Gastrocnemius medialis (tissue), 4 donors: ENCODE measurements around the gene CDH23. TPM values are rescaled to one million over a fixed set of nuclear protein-coding genes. Genes with fewer than 3 reads are reported as not detected.

Source experiments
- ATAC-seq, 2 donors: fragments of 150-250 bp; one replicate each; pipeline ENCODE4 v1.9.1; 2016
- DNase-seq, 2 donors: peaks; one replicate each; pipeline ENCODE4 v3.0.0-alpha.2; 2019
- H3K27ac ChIP-seq, 4 donors: fragments of 200-600 bp; sonication (generic); 1 replicate in 1 of 4; 2 replicates in 3 of 4; pipeline ENCODE4 v1.5.1; 2016 to 2018; ENCODE audit warnings: mild to moderate bottlenecking in 2 of 4, moderate library complexity in 1 of 4
- H3K27me3 ChIP-seq, 3 donors: fragments of 200-600 bp; sonication (generic) in 2 of 3; 1 replicate in 1 of 3; 2 replicates in 2 of 3; pipeline versions ENCODE4 v1.5.1 to v1.6.0; 2016 to 2019; ENCODE audit warnings: mild to moderate bottlenecking in 1 of 3, moderate library complexity in 1 of 3
- H3K36me3 ChIP-seq, 2 donors: fragments of 200-600 bp; sonication (generic) in 1 of 2; one replicate each; pipeline ENCODE4 v1.5.1; 2017 to 2018
- H3K4me1 ChIP-seq, 2 donors: fragments of 200-600 bp; sonication (generic) in 1 of 2; one replicate each; pipeline ENCODE4 v1.5.1; 2016 to 2017; ENCODE audit warnings: mild to moderate bottlenecking in 2 of 2
- H3K4me3 ChIP-seq, 4 donors: fragments of 200-600 bp; sonication (generic) in 3 of 4; 1 replicate in 1 of 4; 2 replicates in 3 of 4; pipeline ENCODE4 v1.5.1; 2016 to 2019; ENCODE audit warnings: mild to moderate bottlenecking in 2 of 4
- H3K9me3 ChIP-seq, 3 donors: fragments of 200-600 bp; sonication (generic) in 2 of 3; 1 replicate in 1 of 3; 2 replicates in 2 of 3; pipeline ENCODE4 v1.5.1; 2016 to 2019
- POLR2A ChIP-seq, 2 donors: fragments of 450-650 bp; IDR thresholded peaks; one replicate each; pipeline ENCODE4 v1.6.1; 2017; ENCODE audit warnings: antibody characterized with exemption in 2 of 2, mild to moderate bottlenecking in 2 of 2, moderate library complexity in 2 of 2
- in situ Hi-C, 4 donors: fragments of 200-750 bp; cut with MboI; loops; one replicate each; pipeline versions ENCODE4 v1.15.0 to v1.8.0; 2017; ENCODE audit warnings: low sequenced_read_pairs in 4 of 4
- intact Hi-C: fragments of 100-400 bp; cut with DNase I; formaldehyde crosslinking; loops from one replicate; pipeline ENCODE4 v1.15.1; 2023; ENCODE audit warnings: low total_unique reads
- total RNA-seq, 4 donors: library from RNA; depleted of rRNA; stranded (reverse); fragments of >200 nt; gene quantifications; one replicate each; pipeline versions ENCODE4 v1.1.0 to v1.2.3, GENCODE V29; 2016
- TF ChIP-seq, protein P1 (sequence below), 5 experiments: fragments of 450-650 bp in 3 of 5; fragments of 200-600 bp in 2 of 5; sonication (generic) in 2 of 5; IDR thresholded peaks in 4 of 5; conservative IDR thresholded peaks in 1 of 5; 1 replicate in 4 of 5; 2 replicates in 1 of 5; pipeline ENCODE4 v1.5.1; 2016 to 2019; ENCODE audit warnings: antibody characterized with exemption in 5 of 5, mild to moderate bottlenecking in 3 of 5, moderate library complexity in 3 of 5

Gene CDH23
- total RNA-seq, 4 donors from 2014 or later: 0.53 to 1.8 (median 1.2) TPM

DNA sequence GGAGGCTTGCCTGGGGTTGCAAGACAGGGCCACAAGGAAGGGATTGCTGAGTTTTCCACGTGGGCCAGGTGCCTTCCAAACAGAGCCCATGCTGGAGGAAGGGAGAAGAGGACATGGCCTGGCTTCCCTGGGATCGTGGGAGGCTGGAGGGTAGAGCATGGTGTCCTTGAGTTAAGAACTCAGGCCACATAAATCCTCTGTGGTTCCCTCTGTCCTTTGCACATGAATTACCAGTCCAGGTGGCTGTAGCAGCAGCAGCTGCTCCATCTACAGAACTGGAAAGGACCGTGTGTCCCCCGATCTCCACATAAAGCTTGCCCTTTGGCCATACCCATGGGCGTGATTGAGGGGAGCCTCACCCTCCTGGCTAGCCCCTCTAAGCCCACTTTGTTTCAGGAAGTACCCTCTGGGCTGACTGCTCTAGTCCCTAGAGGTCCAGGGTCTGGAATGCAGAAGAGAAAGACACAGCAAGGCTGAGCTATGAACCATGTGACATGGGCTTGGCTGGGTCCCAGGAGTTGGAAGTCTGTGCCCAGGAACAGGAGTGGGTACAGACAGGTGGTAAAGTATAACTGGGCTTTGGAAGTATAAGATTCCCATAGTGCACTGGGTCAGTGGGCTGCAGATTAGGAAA, 237.9 kb downstream of the CDH23 start:
- no peaks in the 10 kb centered on the region for H3K9me3 ChIP-seq
- in situ Hi-C loops (no loop called here), intact Hi-C loops (no loop called here)
- peak in 1 of 2 donors; percentile 28 for DNase-seq
- TF ChIP-seq POLR2A (IDR thresholded peaks at IDR 0.05): no peak
- TF ChIP-seq, protein P1, sequence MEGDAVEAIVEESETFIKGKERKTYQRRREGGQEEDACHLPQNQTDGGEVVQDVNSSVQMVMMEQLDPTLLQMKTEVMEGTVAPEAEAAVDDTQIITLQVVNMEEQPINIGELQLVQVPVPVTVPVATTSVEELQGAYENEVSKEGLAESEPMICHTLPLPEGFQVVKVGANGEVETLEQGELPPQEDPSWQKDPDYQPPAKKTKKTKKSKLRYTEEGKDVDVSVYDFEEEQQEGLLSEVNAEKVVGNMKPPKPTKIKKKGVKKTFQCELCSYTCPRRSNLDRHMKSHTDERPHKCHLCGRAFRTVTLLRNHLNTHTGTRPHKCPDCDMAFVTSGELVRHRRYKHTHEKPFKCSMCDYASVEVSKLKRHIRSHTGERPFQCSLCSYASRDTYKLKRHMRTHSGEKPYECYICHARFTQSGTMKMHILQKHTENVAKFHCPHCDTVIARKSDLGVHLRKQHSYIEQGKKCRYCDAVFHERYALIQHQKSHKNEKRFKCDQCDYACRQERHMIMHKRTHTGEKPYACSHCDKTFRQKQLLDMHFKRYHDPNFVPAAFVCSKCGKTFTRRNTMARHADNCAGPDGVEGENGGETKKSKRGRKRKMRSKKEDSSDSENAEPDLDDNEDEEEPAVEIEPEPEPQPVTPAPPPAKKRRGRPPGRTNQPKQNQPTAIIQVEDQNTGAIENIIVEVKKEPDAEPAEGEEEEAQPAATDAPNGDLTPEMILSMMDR (IDR thresholded peaks at IDR 0.05 in 4 of 5, conservative IDR thresholded peaks at IDR 0.05 in 1 of 5): no peak
- H3K27ac ChIP-seq: no peak overlapping the region
- peaks cover 0 to 4% of the 10 kb centered on the region in 2 donors for H3K4me1 ChIP-seq
- H3K4me3 ChIP-seq: no peak overlapping the region
- peak in 1 of 2 donors; percentile 36 for ATAC-seq
- H3K27me3 ChIP-seq: no peaks in the 10 kb centered on the region
- no peaks in the 10 kb centered on the region for H3K36me3 ChIP-seq

DNA sequence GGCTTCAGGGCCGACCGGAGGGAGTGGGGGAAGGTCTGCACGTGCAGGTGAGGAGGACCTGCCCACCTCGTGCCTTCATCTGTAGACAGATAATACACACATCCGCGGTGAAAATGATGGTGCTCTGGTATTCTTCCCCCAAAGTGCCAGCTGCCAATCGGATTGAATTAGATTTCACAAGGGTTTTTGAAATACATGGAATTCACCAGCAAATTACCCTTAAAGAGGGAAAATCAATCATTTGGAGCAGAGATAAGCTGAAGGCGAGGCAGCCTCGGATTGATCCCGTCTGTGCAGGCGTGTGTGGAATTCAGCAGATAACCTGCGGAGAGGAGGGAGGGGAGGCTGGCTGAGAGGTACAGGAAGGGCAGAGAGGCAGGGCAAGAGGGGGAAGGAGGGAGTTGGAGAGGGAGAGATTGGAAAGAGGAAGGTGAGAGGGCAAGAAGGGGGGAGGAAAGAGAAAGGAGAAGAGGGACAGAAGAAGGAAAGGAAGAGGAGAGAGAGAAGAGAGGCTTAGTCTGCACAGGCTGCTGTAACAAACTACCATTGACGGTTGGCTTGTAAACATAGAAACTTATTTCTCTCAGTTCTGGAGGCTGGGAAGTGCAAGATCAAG, 238.6 kb downstream of the CDH23 start:
- Histone ChIP-seq H3K4me1 (peaks cover 0 to 4% of the 10 kb centered on the region in 2 donors), H3K27me3 (no peaks in the 10 kb centered on the region), H3K9me3 (no peaks in the 10 kb centered on the region), H3K27ac (no peak overlapping the region), H3K36me3 (no peaks in the 10 kb centered on the region), H3K4me3 (no peak overlapping the region)
- intact Hi-C loops (no loop called here), in situ Hi-C loops (no loop called here)
- ATAC-seq: no peak
- DNase-seq: no peak
- no peak for TF ChIP-seq POLR2A (IDR thresholded peaks at IDR 0.05)
- TF ChIP-seq, protein P1 (IDR thresholded peaks at IDR 0.05 in 4 of 5, conservative IDR thresholded peaks at IDR 0.05 in 1 of 5): no peak

DNA sequence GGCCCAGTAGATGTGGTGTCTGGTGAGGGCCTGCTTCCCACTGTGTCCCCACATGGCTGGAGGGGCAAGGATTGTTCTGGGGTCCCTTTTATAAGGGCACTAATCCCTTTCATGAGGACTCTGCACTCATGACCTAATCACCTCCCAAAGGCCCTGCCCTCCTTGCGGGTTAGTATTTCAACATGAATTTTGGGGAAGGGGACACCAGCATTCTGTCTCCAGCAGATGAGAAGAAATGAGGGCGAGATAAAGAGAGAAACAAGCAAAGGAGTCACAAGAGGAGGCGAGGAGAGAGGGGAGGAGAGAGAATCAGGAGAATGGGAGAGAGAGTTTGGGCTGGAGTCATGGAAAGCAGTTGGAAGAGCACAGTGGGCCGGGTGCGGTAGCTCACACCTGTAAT, 239.1 kb downstream of the CDH23 start:
- Histone ChIP-seq H3K9me3 (no peaks in the 10 kb centered on the region), H3K27ac (no peak overlapping the region), H3K27me3 (no peaks in the 10 kb centered on the region), H3K36me3 (no peaks in the 10 kb centered on the region), H3K4me3 (no peak overlapping the region), H3K4me1 (peaks cover 0 to 4% of the 10 kb centered on the region in 2 donors)
- ATAC-seq: no peak
- in situ Hi-C loops (no loop called here), intact Hi-C loops (no loop called here)
- no peak for DNase-seq
- TF ChIP-seq, protein P1 (IDR thresholded peaks at IDR 0.05 in 4 of 5, conservative IDR thresholded peaks at IDR 0.05 in 1 of 5): no peak
- no peak for TF ChIP-seq POLR2A (IDR thresholded peaks at IDR 0.05)

DNA sequence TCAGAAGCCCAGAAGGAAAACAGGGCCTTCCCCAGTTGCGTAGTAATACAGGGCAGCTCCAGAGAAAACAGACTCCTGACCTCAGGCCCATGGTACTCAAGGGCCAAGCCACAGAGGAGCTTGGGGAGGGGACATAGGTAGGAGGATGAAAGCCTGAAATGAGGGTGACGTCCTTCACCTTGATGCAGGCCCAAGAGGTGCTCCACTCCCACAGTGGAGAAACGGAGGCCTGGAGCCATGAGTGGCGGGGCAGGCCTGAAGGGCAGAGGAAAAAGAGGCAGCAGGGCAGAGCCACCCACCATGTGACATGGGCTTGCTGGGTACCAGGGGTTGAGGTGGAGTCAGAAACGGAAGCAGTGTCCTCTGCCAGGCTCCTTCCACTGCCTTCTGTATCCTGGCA, 239.9 kb downstream of the CDH23 start:
- H3K9me3 ChIP-seq: no peaks in the 10 kb centered on the region
- TF ChIP-seq POLR2A (IDR thresholded peaks at IDR 0.05): no peak
- TF ChIP-seq, protein P1 (IDR thresholded peaks at IDR 0.05 in 4 of 5, conservative IDR thresholded peaks at IDR 0.05 in 1 of 5): no peak
- no peak overlapping the region for H3K27ac ChIP-seq
- H3K4me3 ChIP-seq: no peak overlapping the region
- no peak for DNase-seq
- intact Hi-C loops: no loop called here
- no peaks in the 10 kb centered on the region for H3K36me3 ChIP-seq
- in situ Hi-C loops: no loop called here
- ATAC-seq: no peak
- no peaks in the 10 kb centered on the region for H3K27me3 ChIP-seq
- H3K4me1 ChIP-seq: peaks cover 0 to 4% of the 10 kb centered on the region in 2 donors
